Psoas muscle (tissue), 8 donors: Measurements from ENCODE around the gene TEX101. TPM values are rescaled to one million over a fixed set of nuclear protein-coding genes. Genes with fewer than 3 reads are reported as not detected.

Source experiments
- ATAC-seq, 4 donors: fragments of 200-7000 bp; cut with Tn5 transposase; one replicate each; pipeline ENCODE4 v1.9.1; 2020; ENCODE audit warnings: moderate library complexity in 3 of 4, mild to moderate bottlenecking in 2 of 4
- DNase-seq, 2 donors: peaks; one replicate each; pipeline ENCODE4 v3.0.0-alpha.2; 2020
- H3K27ac ChIP-seq: fragments of 200-600 bp; one replicate; pipeline ENCODE4 v1.8.0; 2022
- H3K27me3 ChIP-seq, 3 donors: fragments of 200-600 bp in 1 of 3; one replicate each; pipeline versions ENCODE4 v1.6.1 to v1.8.0; 2013 to 2022; ENCODE audit warnings: low read length in 2 of 3, mild to moderate bottlenecking in 2 of 3, moderate library complexity in 1 of 3; ENCODE audit not compliant: insufficient read depth in 3 of 3
- H3K36me3 ChIP-seq, 2 donors: fragments of 200-600 bp in 1 of 2; one replicate each; pipeline versions ENCODE4 v1.6.1 to v1.8.0; 2013 to 2022; ENCODE audit warnings: low read depth in 1 of 2, mild to moderate bottlenecking in 1 of 2, moderate library complexity in 1 of 2; ENCODE audit not compliant: insufficient read depth in 1 of 2
- H3K4me1 ChIP-seq: fragments of 200-600 bp; one replicate; pipeline ENCODE4 v1.8.0; 2022
- H3K4me3 ChIP-seq: fragments of 200-600 bp; one replicate; pipeline ENCODE4 v1.8.0; 2022; ENCODE audit warnings: mild to moderate bottlenecking
- H3K9me3 ChIP-seq: fragments of 200-600 bp; one replicate; pipeline ENCODE4 v1.8.0; 2022
- CTCF ChIP-seq: fragments of 200-600 bp; IDR thresholded peaks from one replicate; pipeline ENCODE4 v1.8.0; 2022; ENCODE audit warnings: antibody characterized with exemption
- WGBS, 3 donors: extraction: QIAGEN DNeasy Blood & Tissue Kit; methylation state at CpG; one replicate each; pipeline versions ENCODE4 v1.1.6 to v1.1.7; 2013; 5-methylcytosine and 5-hydroxymethylcytosine counted together
- intact Hi-C, 2 donors: fragments of 100-400 bp; cut with DNase I; formaldehyde crosslinking; loops; one replicate each; pipeline versions ENCODE4 v1.11.0 to v1.14.2; 2022
- polyA plus RNA-seq, 3 donors: library from polyadenylated mRNA; stranded (reverse); fragments of 200-250 nt; gene quantifications; one replicate each; pipeline ENCODE4 v1.2.3, GENCODE V29; 2013
- total RNA-seq, 4 donors: library from RNA; stranded (reverse); fragmentation: NEBNext Ultra II Directional in 2 of 4; extraction: Animal tissue kit (Norgen Biotek cat#: 25700) in 2 of 4; gene quantifications; one replicate each; pipeline versions ENCODE4 v1.2.1 to v1.2.4, GENCODE V29; 2021 to 2023
- donor health status: healthy with polysubstance abuse.
- donor health status: DM: no; HTN: no; CAD: no; lungs with moderate emphysema.
- donor health status: Bipolar disorder and iron deficiency.
- donor health status: healthy.
- donor health status: DM: yes; HTN: yes; CAD: no.
- donor health status: DM: no; HTN: no; CAD: no.
- donor health status: DM: no; HTN: no; CAD: no.
- donor health status: DM: yes; HTN: yes; CAD: no.

Gene TEX101
- total and polyA plus RNA-seq, 7 donors = not detected

DNA sequence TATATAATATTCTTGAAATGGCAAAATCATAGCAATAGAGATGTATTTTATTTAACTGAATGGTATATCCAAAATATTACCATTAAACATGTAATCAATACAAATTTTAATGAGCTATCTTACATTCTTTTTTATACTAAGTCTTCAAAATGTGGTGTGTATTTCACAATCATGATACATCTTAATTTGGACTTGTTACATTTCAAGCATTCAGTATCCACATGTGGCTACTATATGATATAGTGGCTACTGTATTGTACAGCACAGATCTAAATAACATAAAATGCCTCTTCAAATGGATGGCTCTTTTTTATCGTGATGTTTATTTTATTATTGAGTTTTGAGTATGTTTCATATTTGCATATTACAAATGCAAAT is 8.0 kb downstream of the TEX101 start:
- Histone ChIP-seq H3K36me3 (no peaks in the 10 kb centered on the region), H3K4me3 (no peak overlapping the region), H3K27ac (no peak overlapping the region), H3K27me3 (peaks cover 0 to 5% (median 0%) of the 10 kb centered on the region in 3 donors), H3K9me3 (no peaks in the 10 kb centered on the region), H3K4me1 (no peaks in the 10 kb centered on the region)
- TF ChIP-seq CTCF = no peak
- no peak for DNase-seq
- intact Hi-C loops = no loop called here
- WGBS, 3 donors = 92 to 100% (median 98%) methylated on average over 1 of the region's 1 CpG
- ATAC-seq = no peak

GRCh38 chr19:43423779-43424178 is 9.1 kb downstream of the TEX101 start:
- DNase-seq = no peak
- ATAC-seq = no peak
- 78 to 87% (median 84%) methylated on average over 5 of the region's 5 CpGs for WGBS, 3 donors
- no peak overlapping the region for H3K27ac ChIP-seq
- H3K4me1 ChIP-seq = no peaks in the 10 kb centered on the region
- H3K4me3 ChIP-seq = no peak overlapping the region
- H3K36me3 ChIP-seq = no peaks in the 10 kb centered on the region
- TF ChIP-seq CTCF = no peak
- H3K27me3 ChIP-seq = peaks cover 0 to 5% (median 0%) of the 10 kb centered on the region in 3 donors
- intact Hi-C loops = no loop called here
- no peaks in the 10 kb centered on the region for H3K9me3 ChIP-seq

GRCh38 chr19:43425567-43426392 is 11.1 kb downstream of the TEX101 start:
- DNase-seq (no peak), ATAC-seq (no peak)
- Histone ChIP-seq H3K4me3 (no peak overlapping the region), H3K36me3 (no peaks in the 10 kb centered on the region), H3K27me3 (peaks cover 0 to 11% (median 0%) of the 10 kb centered on the region in 3 donors), H3K27ac (no peak overlapping the region), H3K4me1 (no peaks in the 10 kb centered on the region), H3K9me3 (no peaks in the 10 kb centered on the region)
- intact Hi-C loops = no loop called here
- TF ChIP-seq CTCF = no peak
- WGBS, 3 donors = 12 to 21% (median 16%) methylated on average over 8 of the region's 8 CpGs

GRCh38 chr19:43429395-43429794 is 14.7 kb downstream of the TEX101 start:
- ATAC-seq (no peak), DNase-seq (no peak)
- WGBS, 3 donors = 86 to 93% (median 88%) methylated on average over 7 of the region's 7 CpGs
- Histone ChIP-seq H3K27me3 (peaks cover 0 to 9% (median 0%) of the 10 kb centered on the region in 3 donors), H3K4me1 (no peaks in the 10 kb centered on the region), H3K4me3 (no peak overlapping the region), H3K27ac (no peak overlapping the region), H3K36me3 (no peaks in the 10 kb centered on the region), H3K9me3 (no peaks in the 10 kb centered on the region)
- intact Hi-C loops = no loop called here
- no peak for TF ChIP-seq CTCF
